Left lobe of liver (tissue), 2 donors: ENCODE data around the gene MRPL23. TPM values are rescaled to one million over a fixed set of nuclear protein-coding genes. Genes with fewer than 3 reads are reported as not detected.
"Not testable (repeated sequence)": the region's sequence is repeated elsewhere in the genome, so short reads cannot be mapped to it uniquely, and the experiment has no call there.

Source experiments
- ATAC-seq: fragments of 200-7000 bp; cut with Tn5 transposase; one replicate; pipeline ENCODE4 v1.9.1; 2020; ENCODE audit warnings: mild to moderate bottlenecking, moderate library complexity
- DNase-seq: peaks from one replicate; pipeline ENCODE4 v3.0.0-alpha.2; 2020; ENCODE audit warnings: low spot score
- total RNA-seq: library from RNA; stranded (reverse); gene quantifications from one replicate; pipeline ENCODE4 v1.2.1, GENCODE V29; 2021
- donor health status: DM: no; HTN: no; CAD: no; lungs with moderate emphysema.
- donor health status: DM: no; HTN: yes; CAD: no.

Gene MRPL23
- total RNA-seq, 1 donor from 2014 or later: 47.2 TPM

DNA sequence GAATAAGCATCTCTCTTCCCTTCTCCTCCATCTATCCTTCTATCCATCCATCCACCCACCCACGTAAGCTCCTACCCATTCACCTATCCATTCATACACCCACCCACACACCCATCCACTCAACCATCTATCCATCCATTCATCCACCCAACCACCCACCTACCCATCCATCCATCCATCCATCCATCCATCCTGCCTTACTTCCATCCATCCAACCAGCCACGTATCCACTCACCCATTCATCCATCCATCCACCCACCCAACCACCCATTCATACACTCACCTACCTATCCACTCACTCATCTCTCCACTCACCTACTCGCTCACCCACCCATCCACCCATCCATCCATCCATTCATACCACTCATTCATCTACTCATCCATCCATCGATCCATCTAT, 14.5 kb upstream of the MRPL23 start:
- ATAC-seq: no peak
- DNase-seq: no peak

DNA sequence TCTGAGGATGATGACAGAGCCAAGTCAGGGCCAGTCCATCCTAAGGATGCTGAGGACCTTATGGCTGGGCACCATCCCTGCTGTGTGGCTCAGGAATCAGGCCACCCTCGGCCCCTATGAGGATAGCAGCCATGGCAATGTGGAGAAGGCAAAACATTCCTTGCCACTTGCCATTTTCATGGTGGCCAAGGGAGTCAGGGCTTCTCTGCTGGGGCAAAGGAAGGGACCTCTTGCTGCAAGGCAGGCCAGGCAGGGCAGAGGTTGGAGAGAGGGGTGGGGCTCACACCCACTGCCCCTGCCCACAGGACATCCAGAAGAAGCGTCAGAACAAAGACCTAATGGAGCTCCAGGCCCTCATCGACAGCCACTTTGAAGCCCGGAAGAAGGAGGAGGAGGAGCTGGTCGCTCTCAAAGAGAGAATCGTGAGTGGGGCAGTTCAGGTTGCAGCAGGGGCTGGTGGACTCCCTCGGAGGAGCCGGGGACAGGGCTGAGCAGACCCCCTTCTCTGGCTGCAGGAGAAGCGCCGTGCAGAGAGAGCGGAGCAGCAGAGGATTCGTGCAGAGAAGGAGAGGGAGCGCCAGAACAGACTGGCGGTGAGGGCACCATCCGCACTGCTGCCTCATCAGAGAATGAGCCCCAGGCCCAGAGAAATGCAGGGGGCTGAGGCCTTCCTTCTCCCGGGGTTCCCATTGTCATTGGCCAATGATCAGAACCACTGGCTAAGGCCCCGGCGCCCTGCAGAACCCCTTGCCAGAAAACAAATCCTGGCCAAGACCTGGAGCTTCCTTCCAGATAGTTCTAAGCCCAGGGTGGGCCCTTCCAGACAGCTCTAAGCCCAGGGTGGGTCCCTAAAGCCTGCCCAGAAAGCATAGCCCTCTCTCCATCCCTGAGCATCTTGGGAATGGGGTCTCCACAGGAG, 13.5 kb upstream of the MRPL23 start:
- DNase-seq (no peak), ATAC-seq (no peak)

DNA sequence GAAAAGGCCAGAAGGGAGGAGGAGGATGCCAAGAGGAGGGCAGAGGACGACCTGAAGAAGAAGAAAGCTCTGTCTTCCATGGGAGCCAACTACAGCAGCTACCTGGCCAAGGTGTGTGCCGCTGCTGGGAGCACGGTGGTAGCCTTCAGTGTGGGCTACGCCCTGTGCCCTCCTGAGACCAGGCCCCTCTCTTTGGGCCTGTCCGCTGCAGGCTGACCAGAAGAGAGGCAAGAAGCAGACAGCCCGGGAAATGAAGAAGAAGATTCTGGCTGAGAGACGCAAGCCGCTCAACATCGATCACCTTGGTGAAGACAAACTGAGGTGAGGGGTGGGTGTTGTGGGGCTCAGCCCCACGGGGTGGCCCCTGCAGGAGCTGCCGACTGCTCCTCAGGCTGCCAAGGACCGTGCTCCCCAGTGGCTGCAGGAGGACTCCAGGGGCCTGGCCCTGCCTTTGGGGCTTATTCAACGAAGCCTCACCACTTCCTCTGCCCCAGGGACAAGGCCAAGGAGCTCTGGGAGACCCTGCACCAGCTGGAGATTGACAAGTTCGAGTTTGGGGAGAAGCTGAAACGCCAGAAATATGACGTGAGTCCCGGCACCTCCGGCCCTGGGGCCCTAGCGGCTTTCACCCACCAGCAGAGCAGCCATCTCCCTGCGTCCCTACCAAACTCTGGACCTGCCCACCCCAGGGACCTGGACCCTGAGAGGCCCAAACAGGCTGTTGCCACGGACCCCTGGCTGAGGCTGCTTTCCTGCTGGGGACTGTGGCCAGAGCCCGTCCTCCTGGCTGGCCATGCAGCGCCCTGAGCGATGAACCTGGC, 12.6 kb upstream of the MRPL23 start:
- no peak for ATAC-seq
- DNase-seq: no peak

DNA sequence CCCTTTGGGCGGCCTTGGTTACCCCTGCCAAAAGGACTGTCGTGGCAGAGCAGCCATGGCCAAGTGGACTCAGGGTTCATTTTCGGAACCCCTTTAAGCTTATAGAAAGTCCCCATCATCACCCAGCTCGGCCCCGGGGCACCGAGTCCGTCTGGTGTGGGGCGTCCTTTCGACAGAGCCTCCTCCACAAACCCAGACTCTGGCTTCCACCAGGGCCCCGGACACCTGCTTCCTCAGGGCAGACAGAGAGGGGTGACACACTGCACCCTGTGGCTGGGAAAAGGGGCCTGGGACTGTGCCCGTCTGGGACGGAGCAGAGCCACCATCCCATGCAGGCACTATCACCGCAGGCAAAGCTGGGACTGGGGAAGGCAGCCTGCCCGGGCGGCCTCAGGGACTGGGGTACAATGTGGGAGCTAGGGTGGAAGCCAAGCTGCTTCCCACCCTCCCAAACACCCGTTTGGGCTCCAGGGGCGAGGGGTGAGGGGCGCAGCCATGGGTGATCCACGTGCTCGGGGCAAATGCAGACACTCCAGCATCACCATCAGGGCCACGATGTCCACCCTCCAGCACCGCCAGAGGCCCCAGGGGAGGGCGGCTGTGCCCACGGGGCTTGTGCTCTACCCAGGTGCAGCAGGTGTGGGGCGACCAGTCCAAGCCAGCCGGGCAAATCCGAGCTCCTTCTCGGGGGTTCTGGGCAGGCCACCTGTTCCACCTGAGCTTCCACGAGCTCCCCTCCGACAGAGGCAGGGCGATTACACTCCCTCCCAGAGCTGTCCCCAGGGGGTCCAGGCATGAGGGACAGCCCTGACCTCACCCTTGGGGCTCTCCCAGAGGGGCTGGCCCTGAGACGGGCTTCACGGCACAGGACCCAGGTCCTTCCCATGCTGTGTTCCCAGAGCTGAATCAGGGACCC, 11.7 kb upstream of the MRPL23 start:
- DNase-seq (no peak), ATAC-seq (no peak)

DNA sequence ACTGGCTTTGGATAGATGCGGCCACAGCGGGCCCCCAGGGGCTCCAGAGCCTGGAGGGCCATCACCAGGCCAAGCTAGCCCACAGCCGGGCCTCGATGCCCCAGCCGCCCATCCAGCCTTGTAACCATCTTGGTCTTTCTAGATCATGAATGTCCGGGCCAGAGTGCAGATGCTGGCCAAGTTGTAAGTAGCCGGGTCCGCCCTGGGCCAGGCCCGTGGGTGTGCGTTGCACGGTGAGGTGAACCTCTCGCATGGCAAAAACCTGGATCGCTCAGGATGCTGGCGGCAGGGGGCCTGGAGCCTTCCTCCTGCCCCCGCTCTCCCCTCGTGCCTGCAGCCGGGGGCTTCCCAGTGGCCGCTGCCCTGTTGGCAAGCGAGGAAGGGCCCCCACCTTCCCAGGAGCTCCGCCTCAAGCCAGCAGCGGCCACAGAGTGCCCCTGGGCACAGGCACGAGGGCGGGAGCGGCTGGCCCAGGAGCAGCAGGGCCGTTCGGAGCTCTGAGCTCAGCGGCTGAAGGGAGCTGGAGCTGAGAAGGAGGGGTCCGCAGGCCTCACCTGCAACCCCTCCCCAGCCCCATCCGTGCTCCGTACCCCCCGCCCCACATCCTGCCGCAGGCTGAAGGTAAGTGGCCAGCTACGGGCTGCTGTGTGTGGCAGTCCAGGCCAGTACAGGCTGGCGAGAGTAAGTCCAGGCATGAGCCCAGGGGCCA, 10.9 kb upstream of the MRPL23 start:
- ATAC-seq (no peak), DNase-seq (no peak)

DNA sequence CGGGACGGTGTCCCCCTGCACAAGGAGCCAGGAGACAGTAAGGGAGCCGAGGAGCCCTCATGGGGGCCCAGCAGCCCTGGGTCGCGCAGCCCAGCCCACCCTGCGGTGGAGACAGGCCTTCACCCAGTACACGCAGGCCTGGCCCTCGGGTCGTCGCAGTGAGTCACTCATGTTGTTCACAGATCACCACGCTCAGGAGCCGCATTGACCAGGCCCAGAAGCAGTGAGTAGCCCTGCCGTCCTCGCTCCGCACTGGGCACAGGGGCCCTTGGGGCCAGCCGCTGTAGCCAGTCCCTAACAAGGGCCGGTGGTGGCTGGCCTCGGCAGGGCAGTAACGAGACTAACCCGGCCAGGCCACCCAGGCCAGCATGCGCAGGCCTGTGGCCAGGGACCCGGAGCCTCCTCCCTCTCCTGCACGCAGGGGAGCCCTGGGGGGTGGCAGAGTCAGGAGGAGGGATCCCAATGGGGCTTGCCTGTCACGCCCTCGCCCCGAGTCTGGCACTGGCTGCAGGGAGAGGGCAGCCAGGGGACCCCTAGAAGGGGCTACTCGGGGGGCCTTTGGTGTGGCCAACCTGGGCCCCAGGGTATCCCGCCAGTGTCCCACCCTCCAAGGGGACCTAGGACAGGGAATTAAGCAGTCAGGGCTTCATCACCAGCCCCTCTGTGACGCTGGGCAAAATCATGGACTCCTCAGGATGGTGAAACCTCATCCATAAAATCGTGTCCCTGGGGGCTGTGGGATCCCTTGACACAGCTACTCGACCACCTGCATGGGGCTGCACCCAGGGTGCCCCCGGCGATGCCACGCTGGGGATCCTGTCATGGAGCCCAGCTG, 10.1 kb upstream of the MRPL23 start:
- no peak for DNase-seq
- ATAC-seq: no peak

DNA sequence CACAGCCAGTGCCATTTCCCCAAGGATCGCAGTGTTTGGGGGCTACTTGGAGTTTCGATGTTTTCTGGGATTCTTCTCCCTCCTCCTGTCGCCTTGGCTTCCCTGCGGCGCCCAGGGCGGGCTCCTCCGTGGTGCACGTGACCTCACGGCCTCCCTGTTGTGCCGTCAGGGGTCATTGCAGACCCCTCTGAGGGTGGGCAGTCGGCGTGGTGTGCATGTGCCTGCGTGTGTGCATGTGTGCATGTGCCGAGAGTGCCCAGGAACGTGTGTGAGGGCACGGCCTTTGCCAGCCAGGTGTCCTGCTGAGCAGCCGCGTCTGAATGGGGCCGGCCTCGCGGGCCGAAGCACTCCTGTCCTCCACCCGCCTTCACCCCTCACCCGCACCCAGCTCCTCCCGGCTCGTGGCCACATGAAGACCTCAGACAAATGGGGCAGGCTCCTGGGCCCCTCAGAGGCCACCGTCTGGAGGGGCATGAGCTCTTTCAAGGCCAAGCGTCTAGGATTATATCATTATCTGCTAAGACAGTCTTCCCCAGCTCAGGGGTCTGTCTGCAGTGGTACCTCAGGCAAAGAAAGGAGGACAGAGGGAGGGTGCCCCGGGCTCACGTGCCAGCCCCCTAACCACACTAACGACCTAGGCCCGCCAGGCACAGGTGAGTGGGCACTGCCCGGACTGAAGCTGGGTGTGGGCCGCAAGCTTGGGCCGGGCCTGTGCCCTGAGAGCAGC, 9.4 kb upstream of the MRPL23 start:
- ATAC-seq (no peak), DNase-seq (no peak)

DNA sequence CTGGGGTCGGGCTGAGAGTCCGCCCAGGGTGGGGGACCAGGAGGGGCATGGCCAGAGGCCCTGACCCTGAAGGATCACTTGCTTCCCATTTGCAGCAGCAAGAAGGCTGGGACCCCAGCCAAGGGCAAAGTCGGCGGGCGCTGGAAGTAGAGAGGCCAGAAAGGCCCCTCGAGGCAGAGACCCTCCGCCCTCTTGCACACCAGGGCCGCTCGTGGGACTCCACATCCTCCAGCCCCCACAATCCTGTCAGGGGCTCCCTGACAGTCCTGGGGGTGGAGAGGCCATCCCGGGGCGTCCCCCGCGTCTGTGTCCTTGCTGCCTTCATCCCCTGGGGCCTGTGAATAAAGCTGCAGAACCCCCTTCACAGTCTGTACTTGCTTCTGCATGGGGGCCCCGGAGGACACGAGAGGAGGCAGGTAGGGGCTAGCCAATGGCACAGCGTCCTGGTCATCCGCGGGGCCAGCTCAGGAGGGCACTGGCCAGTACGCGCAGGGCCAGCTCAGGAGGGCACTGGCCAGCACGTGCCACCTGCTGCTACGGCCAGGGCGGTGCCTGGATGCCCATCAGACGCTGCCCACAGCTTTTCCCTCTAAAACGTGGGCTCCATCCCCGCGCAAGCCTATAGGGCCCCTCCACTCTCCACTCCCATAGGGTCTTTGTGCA, 8.7 kb upstream of the MRPL23 start:
- no peak for ATAC-seq
- no peak for DNase-seq

DNA sequence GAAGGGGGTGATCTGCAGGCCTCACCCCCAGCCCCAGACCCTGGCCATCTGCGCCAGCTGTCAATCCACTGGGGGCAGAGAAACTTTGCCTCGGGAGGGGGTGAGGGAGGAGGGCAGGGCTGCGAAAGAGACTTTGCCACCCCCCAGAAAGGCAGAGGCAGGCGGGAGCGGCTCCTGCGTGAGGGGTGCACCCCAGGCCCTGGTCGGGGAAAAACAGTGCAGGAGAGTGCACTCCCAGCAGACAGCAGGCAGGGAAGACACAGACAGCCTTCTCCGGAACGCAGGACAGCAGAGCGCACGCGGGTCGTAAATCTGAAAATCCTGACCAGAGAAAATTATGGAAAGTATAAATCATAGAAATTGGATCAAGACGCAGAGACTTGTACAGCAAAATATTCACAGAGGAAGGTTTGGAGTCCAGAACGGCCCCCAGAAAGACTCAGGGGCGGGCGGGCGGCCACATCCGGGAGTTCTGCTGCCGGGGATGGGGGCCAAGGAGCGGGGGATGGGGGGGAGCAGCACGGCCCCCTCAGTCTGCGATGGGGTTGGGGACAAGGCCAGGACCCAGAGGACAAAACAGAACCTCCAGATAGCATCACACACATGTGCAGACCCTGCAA, 8.0 kb upstream of the MRPL23 start:
- ATAC-seq: no peak
- no peak for DNase-seq

DNA sequence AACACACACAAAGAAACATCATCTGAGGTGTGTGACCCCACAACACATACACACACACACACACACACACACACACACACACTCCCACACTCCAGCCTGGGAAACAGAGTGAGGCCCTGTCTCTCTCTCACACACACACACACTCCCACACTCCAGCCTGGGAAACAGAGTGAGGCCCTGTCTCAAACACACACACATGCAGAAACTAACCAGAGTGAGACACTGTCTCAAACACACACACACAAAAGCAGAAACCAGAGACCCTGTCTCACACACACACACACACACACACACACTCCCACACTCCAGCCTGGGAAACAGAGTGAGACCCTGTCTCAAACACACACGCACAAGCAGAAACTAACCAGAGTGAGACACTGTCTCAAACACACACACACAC, 7.3 kb upstream of the MRPL23 start:
- peak; percentile 51 for ATAC-seq
- not testable (repeated sequence) for DNase-seq

DNA sequence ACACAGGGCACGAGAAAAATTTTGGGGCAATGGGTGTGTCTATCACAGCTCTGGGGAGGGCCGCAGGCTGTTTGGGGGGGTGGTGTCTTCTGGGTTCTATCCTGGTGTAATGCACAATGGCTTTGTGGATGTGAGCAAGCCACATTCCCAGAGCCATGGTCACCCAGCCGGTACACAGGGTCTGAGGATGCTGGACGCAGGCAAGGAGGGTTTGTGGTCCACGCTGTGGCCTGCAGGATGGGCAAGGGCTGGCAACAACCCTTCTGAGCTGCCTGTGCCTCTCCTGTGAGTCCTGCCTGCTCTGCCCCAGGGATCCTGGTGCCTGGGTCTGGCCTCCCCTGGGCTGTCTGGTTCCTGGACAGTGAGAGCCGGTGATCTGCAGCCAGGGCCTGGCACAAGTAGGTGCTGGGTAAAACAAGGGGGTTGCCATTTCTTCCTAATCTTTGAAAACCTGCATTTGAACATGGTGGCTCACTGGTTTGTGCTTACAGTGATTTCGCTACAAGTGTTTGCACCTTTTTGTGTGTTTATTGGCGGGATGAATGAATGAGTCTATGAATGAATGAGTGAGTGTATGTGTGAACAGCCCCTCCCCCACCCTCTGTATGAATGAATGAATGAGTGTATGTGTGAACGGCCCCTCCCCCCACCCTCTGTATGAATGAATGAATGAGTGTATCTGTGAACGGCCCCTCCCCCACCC, 4.4 kb upstream of the MRPL23 start:
- DNase-seq: no peak
- ATAC-seq: no peak

DNA sequence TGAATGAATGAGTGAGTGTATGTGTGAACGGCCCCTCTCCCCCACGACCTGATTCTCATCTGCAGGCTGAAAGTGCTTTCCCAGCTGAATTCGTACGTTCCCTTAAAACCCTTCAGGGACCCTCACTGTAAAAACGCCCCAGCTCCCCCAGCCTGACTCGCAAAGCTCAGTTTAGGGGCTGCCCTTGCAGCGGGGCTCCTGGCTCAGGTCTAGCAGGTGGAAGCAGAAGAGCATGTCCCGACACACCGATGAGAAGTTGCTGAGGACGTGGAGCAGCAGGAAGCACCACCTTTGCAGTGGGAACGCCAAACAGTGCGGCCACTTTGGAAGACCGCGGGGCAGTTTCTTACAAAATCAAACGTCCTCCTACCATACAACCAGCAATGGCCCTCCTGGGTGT, 3.6 kb upstream of the MRPL23 start:
- no peak for ATAC-seq
- DNase-seq: no peak

DNA sequence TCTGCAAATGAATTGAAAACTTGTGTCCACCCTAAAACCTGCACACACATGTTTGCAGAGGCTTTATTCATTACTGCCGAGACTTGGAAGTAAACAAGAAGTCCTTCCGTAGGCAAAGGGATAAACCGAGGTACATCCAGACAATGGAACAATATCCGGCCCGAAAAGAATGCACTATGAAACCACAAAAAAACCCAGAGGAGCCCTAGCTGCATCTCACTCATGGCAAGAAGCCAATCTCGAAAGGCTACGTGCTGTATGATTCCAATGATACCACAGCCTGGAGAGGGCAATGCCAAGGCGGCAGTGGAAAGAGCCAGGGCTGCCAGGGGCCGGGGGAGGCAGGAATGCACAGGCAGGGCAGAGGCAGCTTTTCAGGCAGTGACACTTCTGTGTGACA, 3.2 kb upstream of the MRPL23 start:
- DNase-seq (no peak), ATAC-seq (no peak)

DNA sequence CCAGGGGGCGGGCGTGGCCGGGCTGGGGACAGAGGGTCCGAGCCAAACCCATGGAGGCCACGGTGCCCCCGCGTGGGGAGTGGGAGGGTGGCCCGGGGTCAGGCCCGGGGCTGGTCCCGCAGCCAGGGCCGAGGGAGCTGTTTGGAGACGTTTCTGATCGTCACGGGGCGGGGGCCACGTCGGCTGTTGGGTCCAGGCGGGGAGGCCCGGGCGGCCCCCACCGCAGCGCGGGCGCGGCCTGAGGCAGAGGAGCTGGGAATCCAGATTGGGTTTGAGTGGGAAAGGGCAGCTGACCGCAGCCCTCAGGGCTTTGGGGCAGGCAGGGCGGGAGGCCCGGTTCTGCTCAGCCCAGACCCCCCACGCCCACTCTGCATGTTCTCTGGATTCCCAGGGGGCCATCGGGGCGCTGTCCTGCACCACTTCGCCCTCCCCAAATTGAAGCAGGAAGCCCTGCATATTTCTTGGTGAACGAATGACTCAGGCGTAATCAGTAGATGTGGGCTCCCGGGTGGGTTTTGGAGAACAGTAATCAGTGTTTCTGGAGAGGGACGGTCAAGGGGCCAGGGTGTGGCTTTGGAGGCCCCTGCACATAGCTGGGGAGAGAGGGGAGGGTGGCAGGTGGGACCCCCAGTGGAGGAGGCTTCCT, 583 bp downstream of the MRPL23 start:
- ATAC-seq (peak; percentile 32), DNase-seq (no peak)

DNA sequence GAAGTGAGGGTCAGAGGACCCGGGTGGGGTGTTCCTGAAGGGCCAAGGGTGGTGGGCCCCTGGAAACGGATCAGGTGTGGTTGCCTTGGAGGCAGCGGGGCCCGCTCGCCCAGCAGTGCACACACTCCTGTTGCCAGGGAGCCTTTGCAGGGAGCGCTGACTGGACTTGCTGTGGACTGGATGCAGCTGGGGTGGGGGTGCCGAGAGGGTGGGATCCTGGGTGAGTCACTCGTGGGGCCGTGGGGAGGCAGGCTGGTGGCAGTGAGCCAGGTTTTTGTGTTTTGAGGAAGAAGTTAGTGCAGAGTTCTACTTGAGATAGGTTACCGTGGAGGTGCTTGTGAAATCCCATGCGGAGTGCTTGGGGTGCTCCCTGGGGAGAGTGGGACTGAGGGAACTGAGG, 1.3 kb downstream of the MRPL23 start:
- peak; percentile 41 for DNase-seq
- ATAC-seq: peak; percentile 5

DNA sequence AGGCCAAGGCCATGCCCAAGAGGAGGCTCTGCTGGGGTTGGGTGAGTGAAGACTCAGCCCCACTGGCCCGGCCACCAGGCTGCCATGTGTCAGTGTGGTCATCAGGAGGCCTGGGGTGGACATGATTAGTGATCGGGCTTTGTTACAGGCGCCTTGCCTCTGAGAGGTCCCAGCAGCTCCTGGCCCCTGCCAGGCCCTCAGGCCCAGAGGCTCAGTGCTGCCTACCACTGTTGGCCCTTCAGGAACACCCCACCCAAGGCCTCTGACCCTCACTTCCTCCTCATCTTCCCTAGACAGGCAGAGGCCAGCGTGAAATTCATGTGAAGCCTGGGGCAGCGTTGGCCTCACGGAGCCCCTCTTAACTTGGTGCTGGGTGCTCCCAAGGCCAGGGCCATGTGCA, 2.2 kb downstream of the MRPL23 start:
- ATAC-seq (no peak), DNase-seq (no peak)

DNA sequence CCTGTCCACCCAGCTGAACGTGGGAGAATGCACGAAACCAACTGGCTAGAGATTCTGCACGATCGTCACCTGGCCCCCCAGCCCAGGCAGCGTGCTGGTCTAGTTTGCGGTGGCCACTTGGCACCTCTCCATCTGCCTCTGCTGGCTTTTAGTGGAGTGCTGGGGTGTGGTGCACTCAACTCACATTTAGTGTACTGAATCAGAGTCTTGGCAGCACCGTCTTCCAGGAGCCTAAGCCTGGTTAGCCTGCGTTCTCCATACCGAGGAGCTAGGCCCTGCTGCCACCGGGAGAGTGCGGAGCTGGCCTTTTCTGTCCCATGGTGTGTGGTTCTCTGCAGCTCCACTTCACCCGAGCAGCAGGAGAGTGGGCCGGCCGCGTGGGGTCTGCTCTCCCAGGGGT, 2.8 kb downstream of the MRPL23 start:
- ATAC-seq: no peak
- no peak for DNase-seq
